PC-3 (cell line): ENCODE results near the gene SIN3B.

ENCODE experiments used
- CTCF ChIP-seq: fragments of 300-600 bp; sonication (generic); conservative IDR thresholded peaks from 2 replicates; pipeline ENCODE4 v1.5.1; 2017; ENCODE audit warnings: antibody characterized with exemption, low read depth, mild to moderate bottlenecking, low read length
- EZH2 ChIP-seq: fragments of 300-600 bp; sonication (generic); IDR thresholded peaks from one replicate; pipeline ENCODE4 v1.6.1; 2017; ENCODE audit warnings: antibody characterized with exemption, mild to moderate bottlenecking, low read length; ENCODE audit not compliant: unreplicated experiment

- no peak for TF ChIP-seq CTCF
- no peak for TF ChIP-seq EZH2
These were observed 99.2 kb downstream of the SIN3B start for GRCh38 chr19:16928351-16928750.
